HCEC 1CT (cell line): ENCODE data around the gene SLC19A2.
A peak's percentile ranks its signal among the peaks of the same experiment; 100 is the strongest.

Experiments
- DNase-seq: peaks from one replicate; pipeline ENCODE4 v3.0.0-alpha.2; 2017

SLC19A2 gene

DNA sequence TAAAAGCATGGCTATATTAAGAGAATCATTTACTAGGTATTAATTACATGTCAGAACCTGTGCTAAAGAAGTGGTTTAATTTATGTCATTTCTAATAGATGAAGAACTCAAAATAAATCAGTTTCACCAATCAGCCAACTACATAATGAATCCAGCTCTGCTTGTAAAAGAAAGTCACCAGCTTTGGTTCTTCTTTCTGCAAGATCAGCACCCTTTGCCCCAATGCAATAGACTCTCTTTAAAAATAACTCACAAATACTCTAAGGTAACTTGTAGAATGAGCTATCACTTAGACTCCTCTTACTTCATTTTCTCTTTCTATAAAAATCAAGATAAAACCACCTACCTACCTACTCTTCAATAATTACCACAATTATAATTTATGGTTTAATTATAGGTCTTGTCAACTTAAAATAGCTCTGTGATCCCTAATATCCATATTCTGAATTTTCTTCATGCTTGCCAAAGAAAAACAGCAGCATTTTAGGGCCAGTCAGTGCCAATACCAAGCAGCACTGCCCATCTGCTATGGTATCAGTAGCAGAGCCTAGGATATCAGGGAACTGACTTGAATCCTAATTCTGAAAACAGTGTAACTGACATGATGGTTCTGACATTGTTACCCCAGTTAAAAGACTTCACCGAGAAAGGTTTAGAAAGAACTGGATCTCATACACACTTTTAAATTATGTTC lies 11.3 kb downstream of the SLC19A2 start:
- no peak for DNase-seq

DNA sequence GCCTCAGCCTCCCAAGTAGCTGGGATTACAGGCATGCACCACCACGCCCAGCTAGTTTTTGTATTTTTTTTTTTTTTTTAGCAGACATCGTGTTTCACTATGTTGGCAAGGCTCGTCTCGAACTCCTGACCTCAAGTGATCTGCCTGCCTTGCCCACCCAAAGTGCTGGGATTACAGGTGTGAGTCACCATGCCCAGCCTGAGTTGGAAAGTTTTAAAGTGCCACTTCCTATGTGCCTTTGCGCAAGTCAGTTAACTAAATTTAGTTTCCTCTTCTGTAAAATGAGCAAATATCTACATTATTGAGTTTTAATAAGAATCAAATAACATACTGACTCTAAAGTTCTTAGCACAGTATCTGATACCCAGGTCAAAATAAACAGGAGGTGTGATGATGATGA lies 12.4 kb downstream of the SLC19A2 start:
- DNase-seq, result no peak

DNA sequence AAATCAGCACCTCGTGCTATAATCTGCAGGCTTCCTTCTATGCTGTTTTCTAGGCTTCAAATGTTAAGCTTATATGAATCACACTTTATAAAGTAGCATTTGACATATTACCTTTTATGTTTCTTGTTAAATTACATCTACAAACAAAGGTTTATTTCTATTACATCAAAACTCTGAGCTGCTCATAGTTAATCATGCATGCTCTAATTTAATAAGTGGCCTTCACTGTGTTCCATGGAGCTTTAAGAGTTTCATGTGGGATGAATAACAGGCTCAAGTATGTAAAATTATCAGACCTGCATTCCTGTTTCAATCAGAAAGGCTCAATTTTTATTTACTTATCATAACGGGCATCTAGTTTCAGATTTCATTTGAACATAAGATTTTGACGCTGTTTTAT lies 13.0 kb downstream of the SLC19A2 start:
- DNase-seq, result no peak

DNA sequence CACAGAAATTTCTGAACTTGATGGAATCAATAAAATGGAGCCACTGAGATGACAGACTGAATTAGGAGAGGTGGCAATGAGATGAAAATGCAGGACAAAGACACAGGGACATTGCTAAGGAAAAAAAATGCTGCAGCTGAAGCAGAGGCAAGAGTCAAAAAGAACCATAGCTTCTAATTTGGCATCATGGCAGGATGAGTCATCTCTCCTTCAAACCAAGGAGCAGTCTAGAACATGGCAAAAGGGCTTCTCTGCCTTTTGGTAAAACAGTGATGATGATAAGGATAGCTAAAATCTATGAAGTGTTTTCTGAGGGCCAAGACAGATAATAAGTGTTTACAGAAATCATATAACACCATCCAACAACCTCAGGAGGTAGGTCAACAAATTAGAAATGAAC lies 16.8 kb downstream of the SLC19A2 start:
- peak; percentile 14 for DNase-seq

DNA sequence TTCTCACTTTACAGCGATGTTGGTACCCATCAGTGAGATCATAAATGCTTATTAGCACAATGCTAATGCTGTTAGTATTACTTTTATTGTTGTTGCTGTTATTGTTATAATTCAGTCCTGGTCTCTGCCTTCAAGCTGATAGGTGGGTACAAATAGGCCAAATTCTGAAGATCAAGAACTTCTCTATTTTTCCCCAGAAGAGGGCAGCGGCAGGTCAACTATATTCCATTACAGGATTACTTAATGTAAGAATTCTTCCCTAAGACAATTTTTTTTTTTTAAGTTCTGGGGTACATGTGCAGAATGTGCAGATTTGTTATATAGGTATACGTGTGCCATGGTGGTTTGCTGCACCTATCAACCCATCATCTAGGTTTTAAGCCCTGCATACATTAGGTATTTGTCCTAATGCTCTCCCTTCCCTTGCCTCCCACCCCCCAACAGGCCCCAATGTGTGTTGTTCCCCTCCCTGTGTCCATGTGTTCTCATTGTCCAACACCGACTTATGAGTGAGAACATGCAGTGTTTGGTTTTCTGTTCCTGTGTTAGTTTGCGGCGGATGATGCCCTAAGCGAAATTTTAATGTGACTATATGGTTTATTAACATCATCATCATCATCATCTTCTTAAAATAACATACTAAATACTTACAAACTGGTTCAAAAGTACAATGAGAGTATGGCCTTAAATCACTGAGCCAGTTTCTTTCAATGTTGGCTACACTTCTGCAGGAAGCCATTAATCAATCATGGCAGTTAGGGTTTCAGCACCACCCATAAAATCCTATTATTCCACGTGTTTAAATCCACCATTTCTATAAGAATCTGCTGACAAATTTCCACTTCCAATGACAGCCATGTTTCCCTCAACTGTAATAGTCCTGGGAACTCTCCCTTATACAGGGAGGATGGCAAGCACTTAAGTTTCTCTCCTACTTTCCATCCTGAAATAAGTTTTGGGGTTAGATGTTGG lies 19.2 kb downstream of the SLC19A2 start:
- DNase-seq, result peak; percentile 53

DNA sequence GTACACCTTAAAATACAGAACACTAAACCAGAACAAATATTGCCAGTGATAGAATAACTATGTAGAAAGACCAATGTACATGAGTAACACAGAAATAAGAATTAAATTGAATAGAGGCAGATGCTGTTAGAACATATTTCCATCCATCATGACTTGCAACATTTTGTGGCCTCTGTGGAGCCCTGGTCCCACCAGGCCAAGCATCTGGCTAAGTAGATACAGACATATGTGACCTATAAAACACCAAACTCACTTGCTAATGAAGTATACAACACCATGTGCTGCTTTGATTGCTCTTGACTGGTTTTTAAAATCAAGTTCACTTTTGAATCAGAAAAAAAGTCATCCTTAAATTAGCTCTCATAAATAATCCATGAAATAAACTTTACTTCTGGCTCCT lies 20.5 kb downstream of the SLC19A2 start:
- DNase-seq, result no peak

DNA sequence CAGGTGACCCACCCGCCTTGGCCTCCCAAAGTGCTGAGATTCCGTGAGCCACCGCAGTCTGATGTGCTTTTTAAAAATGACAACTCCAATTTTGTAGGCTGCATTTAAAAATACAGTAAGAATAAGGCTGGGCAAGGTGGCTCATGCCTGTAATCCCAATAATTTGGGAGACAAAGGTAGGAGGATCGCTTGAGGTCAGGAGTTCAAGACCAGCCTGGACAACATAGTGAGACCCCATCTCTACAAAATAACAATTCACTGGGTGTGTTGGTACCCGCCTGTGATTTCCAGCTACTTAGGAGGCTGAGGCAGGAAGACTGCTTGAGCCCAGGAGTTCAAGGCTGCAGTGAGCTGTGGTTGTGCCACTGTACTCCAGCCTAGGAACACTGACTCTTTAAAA lies 23.4 kb downstream of the SLC19A2 start:
- DNase-seq, result no peak

DNA sequence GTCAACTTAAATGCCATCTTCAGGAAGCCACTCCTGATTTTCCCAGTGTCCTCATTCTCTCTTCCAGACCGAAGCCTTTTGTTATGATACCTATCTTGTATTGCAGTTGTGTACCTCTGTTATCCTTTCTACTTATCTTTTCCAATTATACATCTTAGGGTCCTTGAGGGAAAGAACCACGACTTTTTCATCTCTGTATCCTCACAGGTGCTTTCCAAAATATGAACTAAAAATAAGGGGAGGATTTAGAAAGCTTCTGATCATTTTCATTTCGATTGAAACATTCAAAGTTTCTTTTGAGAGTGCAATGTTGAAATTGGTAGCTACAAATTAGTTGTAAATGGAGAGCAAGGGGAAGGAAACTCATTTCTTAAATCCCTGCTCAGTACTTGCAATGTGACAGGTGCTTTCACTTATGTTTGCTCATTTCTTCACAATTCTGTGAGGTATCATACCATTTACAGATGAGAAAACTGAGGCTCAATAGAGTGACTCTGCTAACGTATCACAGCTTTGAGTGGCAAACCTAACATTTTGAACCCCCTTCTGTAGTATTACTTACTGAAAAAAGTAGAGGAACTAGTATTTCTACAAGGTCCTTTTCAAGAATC lies 24.2 kb downstream of the SLC19A2 start:
- DNase-seq, result no peak

DNA sequence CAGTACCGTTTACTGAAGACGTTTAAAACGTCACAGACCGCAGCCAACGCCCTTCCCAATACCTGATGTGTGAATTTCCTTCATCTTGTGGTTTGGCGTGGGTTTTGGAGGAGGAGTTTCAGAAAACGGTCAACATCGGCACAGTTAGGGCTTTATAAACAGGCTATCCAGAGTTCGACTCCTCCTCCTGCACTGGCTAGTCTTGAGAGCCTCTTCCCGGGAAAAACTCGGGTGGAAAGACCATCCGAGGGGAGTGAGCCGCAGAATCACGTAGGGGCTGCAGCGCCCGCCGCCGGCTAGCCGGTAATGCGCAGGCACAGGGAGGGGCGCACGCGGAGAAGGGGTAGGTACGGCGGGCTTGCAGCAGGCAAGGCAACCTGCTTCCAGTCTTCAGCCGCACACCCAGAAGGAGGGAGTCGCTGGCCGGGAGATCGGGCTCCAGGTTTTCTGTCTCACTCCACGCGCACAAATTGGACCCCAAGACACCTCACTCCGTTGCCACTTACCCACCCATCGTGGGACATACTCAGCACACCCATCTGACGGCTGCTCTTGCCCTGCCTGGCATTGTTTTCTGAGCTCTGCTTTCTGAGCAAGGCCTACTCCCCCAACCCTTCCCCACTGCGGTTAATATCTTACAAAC lies 25.4 kb downstream of the SLC19A2 start:
- DNase-seq, result peak; percentile 6

DNA sequence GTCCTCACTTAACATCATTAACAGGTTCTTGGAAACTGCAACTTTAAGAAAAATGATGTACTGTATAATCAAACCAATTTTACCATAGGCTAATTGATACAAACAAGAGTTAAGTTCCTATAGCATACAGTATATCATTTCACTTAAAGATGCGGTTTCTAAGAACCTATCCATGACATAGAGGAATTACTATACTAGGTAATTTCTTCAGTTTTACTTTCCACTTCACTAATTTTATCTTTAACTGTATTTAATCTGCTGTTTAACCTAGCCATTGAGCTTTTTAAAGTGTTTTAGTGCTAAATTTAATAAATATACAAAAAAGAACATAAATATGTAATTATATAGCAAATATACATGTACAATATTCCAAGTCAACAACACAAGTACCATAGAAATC lies 28.3 kb downstream of the SLC19A2 start:
- DNase-seq, result no peak

DNA sequence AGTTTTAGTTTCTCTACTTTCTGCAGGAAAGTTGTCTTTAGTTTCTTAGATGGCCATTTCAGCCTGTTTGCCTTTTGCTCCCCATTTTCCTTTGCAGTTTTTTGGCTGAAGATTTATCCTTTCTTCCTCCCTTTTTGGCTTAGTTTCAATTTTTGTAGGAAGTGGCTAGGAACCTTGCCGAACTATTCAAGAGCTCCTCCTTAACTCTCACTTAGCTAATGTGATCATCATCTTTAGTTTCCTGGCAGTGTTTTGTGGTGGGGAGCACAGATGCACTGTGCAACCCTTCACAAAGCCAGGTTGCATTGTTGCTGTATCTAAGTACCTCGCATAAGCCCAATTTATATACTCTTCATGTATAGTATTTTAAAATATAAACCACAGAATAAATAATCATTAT lies 29.7 kb downstream of the SLC19A2 start:
- DNase-seq, result no peak

DNA sequence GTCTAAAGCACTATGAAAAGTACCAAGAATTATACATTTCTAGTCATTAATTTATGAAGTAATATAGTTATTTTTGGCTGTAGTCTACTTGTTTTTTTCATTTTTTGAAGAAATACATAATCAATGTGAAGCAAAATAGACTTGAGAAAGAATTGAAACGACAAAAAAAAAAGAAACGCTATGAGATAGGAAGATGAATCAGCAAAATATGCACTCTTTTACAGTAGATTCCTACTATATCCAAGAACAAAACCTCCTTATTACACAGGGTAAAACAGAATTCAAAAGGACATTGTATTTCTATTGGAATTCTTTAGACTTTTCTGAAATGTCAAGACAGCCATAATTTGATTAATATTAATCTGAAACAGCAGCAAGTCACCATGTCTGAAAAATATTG lies 32.8 kb downstream of the SLC19A2 start:
- DNase-seq, result no peak

DNA sequence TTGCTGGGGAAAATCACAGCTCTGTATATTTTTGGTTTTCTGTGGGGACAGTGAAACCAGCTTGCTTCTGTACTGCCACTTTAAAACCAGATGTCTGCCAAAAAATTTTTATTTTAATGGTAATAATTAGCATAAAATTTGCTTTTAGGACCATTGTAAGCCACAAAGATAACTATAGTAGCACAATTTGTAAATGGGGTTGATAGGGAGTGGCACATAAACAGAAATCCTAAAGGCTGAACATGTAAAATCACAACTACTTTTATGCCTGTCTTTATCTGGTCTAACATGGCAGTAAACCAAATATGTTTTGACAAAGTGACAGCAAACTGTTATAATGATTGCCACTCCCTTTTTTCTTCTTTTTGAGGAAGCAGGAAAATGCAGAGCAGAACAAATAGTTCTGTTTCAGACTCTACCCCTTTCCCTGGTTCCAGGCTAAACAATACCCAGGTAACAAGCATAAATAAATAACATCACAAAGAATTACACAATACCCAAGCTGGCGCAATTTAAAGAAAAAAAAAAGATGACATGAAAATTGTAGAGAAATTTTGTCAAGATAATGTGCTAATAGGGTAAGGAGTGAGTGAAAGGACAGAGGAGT lies 34.4 kb downstream of the SLC19A2 start:
- DNase-seq, result no peak

DNA sequence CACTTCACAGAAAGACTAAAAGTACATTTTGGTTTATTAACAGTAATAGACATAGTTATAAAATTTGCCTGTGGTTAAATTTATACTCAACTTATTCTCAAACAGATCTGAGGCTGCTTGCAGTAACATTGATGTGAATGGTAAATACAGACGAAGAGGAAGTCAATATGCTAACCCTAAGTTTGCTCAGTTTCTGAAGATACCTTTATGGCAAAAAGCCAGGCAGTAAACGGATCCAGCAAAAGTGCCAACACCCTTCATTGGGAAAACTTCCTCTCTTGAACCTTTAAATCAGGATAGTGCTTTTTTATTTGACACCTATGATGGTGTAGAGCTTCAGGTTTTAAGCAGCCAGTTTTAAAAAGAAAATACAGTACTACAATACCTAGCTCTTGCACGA lies 41.8 kb downstream of the SLC19A2 start:
- DNase-seq, result no peak

DNA sequence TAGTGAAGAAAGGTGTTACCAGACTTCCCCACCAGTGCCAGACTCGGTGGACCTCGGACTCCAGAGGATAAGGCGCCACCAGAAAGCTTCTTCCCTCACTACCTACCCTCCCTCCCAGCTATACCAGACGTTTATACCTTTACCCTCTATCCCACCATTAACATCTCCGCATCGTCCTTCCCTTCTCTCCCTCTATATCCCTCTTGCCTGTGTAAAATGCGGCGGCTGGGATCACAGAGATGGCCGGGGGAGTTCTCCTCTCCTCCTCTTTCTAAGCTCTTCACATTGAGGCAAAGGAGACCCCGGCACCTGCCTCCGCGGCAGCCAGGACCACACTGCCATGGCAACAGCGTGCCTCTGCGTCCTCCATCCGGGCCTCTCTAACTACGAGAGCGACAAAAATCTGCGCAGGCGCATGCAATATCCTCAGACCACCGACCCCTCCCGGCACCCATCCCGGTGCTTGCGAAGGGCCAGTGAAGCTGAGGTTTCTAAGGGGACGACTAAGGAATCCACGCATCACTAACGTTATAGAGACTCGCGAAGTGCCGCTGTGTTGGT lies 58.6 kb downstream of the SLC19A2 start, which contains the start of gene CCDC181:
Gene CCDC181, minus strand, starts transcription at position 394 of the 561 bp plus-strand sequence. CDS start 2,547 bp downstream, outside the sequence.
- DNase-seq, result no peak

DNA sequence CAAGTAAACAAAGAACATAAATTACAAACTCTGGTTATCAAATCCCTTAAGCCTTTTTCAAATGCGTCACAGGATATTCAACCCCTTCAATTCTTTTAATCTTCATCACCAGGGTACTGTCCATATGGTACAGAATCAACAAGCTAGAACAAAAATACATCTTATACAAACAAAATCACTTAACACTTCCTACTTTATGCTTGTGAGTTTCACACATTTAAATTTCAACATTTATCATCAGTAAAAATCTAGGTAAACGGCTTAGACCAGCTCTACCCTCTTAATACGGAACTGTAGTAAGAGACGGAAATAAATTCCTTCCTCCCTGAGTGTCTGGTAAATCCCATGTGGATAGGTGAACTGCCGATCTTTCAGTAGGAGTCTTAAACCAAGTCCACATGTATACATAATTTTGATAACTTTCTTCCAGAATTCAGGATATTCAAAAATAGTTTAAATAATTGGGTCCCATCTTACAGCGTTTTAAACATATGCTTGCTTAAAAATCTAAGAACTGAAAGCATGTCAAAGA lies 59.5 kb downstream of the SLC19A2 start:
- no peak for DNase-seq

DNA sequence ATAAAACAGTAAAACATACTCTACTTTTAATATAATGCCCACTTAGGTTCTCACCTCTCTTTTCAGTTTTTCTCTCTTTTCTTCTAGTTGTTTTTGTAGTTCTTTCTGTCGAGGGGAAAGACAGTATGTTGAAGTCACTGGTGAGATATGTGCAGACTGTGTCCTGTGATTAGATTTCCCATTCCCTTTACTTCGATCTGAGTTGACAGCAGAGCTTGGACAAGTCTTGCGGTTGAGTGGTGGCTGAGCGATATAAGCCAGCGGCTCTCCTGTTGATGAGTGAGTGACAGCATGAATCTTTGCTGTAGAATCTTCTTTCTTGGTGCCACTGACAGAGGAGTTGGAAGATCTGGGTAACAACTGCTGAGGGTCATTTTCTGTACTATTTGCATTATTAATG lies 64.4 kb downstream of the SLC19A2 start:
- no peak for DNase-seq

DNA sequence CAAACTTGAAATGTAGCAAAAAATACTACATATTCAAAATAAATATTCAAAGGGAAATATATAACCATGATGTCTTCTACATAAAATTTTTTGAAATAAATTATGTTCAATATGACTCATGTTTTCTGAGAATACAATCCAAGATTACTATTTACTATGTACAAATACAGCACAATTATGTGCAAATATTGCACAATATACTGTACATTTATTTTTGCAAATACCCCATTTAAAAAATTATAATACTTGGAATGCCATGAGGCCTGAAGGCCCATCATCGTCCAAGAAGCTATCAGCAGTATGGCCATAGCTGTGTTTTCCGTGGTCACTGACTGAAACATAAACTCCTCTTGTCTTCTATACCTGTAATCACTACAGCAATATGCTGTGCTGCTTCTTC lies 70.8 kb downstream of the SLC19A2 start:
- DNase-seq, result no peak
